ENCODE data around the gene MORF4L1.

Gene MORF4L1

GRCh38 chr15:78917888-78918287 lies 45.2 kb downstream of the MORF4L1 start:
- no peak overlapping the region for H2AK5ac ChIP-seq (ENCODE audit: low read length)
- no peak overlapping the region for H2BK12ac ChIP-seq (ENCODE audit: low read length)
- H2AFZ ChIP-seq (ENCODE audit: insufficient read depth, low read length, poor library complexity) = no peak overlapping the region
- H3K4me2 ChIP-seq (ENCODE audit: low read length) = no peak overlapping the region
- no peak overlapping the region for H3K4me3 ChIP-seq (ENCODE audit: low read depth, low read length)
- no peaks in the 10 kb centered on the region for H3K79me1 ChIP-seq (ENCODE audit: low read length)
- no peak overlapping the region for H2BK5ac ChIP-seq (ENCODE audit: low read depth, low read length, poor library complexity)
- no peak overlapping the region for H4K91ac ChIP-seq (ENCODE audit: low read depth, low read length)
- H3K4me1 ChIP-seq (ENCODE audit: control insufficient read depth in 1 of 2, insufficient read depth in 2 of 2, low read length in 2 of 2) = peaks cover 0 to 4% of the 10 kb centered on the region in 2 experiments
- H4K12ac ChIP-seq (ENCODE audit: low read depth, low read length) = no peak overlapping the region
- no peak overlapping the region for H2BK120ac ChIP-seq (ENCODE audit: insufficient read depth, low read length, poor library complexity)
- H3K36me3 ChIP-seq (ENCODE audit: control insufficient read depth in 1 of 2, insufficient read depth in 2 of 2, low read length in 2 of 2) = peaks cover 34 to 49% of the 10 kb centered on the region in 2 experiments
- H3K18ac ChIP-seq (ENCODE audit: low read length) = no peak overlapping the region
- no peak overlapping the region for H3K9ac ChIP-seq (ENCODE audit: low read length)
- no peak overlapping the region for H4K8ac ChIP-seq (ENCODE audit: low read depth, low read length)
- no peak overlapping the region for H3K27ac ChIP-seq (ENCODE audit: low read depth, low read length)
- no peaks in the 10 kb centered on the region for H3K9me3 ChIP-seq (ENCODE audit: insufficient read depth, low read depth, low read length)
- no peaks in the 10 kb centered on the region for H3K27me3 ChIP-seq (ENCODE audit: insufficient read depth, low read length)
- WGBS (ENCODE audit: extremely low coverage, insufficient coverage, insufficient read length) = no CpG with 5 or more reads among the region's 4 CpGs
- H3K79me2 ChIP-seq (ENCODE audit: control insufficient read depth, insufficient read depth, low read length, poor library complexity) = no peaks in the 10 kb centered on the region
- DNase-seq = no peak
- H3K14ac ChIP-seq (ENCODE audit: low read length) = no peak overlapping the region
- no peak overlapping the region for H3K4ac ChIP-seq (ENCODE audit: low read depth, low read length)
- H3K23ac ChIP-seq (ENCODE audit: low read length) = no peak overlapping the region

- WGBS (ENCODE audit: extremely low coverage, insufficient coverage, insufficient read length) = no CpG with 5 or more reads among the region's 6 CpGs
Observed at GRCh38 chr15:78921517-78921916, 48.8 kb downstream of the MORF4L1 start.

GRCh38 chr15:78921940-78922339 lies 49.2 kb downstream of the MORF4L1 start:
- no peak overlapping the region for H2BK5ac ChIP-seq (ENCODE audit: low read depth, low read length, poor library complexity)
- no peak overlapping the region for H4K91ac ChIP-seq (ENCODE audit: low read depth, low read length)
- no peak overlapping the region for H3K4me2 ChIP-seq (ENCODE audit: low read length)
- no peak overlapping the region for H2AK5ac ChIP-seq (ENCODE audit: low read length)
- no CpG with 5 or more reads among the region's 14 CpGs for WGBS (ENCODE audit: extremely low coverage, insufficient coverage, insufficient read length)
- no peak overlapping the region for H3K27ac ChIP-seq (ENCODE audit: low read depth, low read length)
- H2AFZ ChIP-seq (ENCODE audit: insufficient read depth, low read length, poor library complexity) = no peak overlapping the region
- H3K9ac ChIP-seq (ENCODE audit: low read length) = no peak overlapping the region
- no peak overlapping the region for H3K18ac ChIP-seq (ENCODE audit: low read length)
- no peaks in the 10 kb centered on the region for H3K27me3 ChIP-seq (ENCODE audit: insufficient read depth, low read length)
- no peaks in the 10 kb centered on the region for H3K79me1 ChIP-seq (ENCODE audit: low read length)
- DNase-seq = no peak
- H3K79me2 ChIP-seq (ENCODE audit: control insufficient read depth, insufficient read depth, low read length, poor library complexity) = no peaks in the 10 kb centered on the region
- no peak overlapping the region for H2BK120ac ChIP-seq (ENCODE audit: insufficient read depth, low read length, poor library complexity)
- peaks cover 1% of the 10 kb centered on the region for H3K9me3 ChIP-seq (ENCODE audit: insufficient read depth, low read depth, low read length)
- no peak overlapping the region for H2BK12ac ChIP-seq (ENCODE audit: low read length)
- no peak overlapping the region for H4K12ac ChIP-seq (ENCODE audit: low read depth, low read length)
- H3K36me3 ChIP-seq (ENCODE audit: control insufficient read depth in 1 of 2, insufficient read depth in 2 of 2, low read length in 2 of 2) = peaks cover 40 to 52% of the 10 kb centered on the region in 2 experiments
- H3K23ac ChIP-seq (ENCODE audit: low read length) = no peak overlapping the region
- no peak overlapping the region for H3K4ac ChIP-seq (ENCODE audit: low read depth, low read length)
- H3K14ac ChIP-seq (ENCODE audit: low read length) = no peak overlapping the region
- H3K4me3 ChIP-seq (ENCODE audit: low read depth, low read length) = no peak overlapping the region
- no peak overlapping the region for H4K8ac ChIP-seq (ENCODE audit: low read depth, low read length)
- peaks cover 0 to under 1% of the 10 kb centered on the region in 2 experiments for H3K4me1 ChIP-seq (ENCODE audit: control insufficient read depth in 1 of 2, insufficient read depth in 2 of 2, low read length in 2 of 2)

More at GRCh38 chr15:78921517-78921916, 48.8 kb downstream of the MORF4L1 start:
- no peak overlapping the region for H3K4ac ChIP-seq (ENCODE audit: low read depth, low read length)
- no peaks in the 10 kb centered on the region for H3K79me2 ChIP-seq (ENCODE audit: control insufficient read depth, insufficient read depth, low read length, poor library complexity)
- H3K27ac ChIP-seq (ENCODE audit: low read depth, low read length) = no peak overlapping the region
- peaks cover 40 to 48% of the 10 kb centered on the region in 2 experiments for H3K36me3 ChIP-seq (ENCODE audit: control insufficient read depth in 1 of 2, insufficient read depth in 2 of 2, low read length in 2 of 2)
- H3K27me3 ChIP-seq (ENCODE audit: insufficient read depth, low read length) = no peaks in the 10 kb centered on the region
- H4K12ac ChIP-seq (ENCODE audit: low read depth, low read length) = no peak overlapping the region
- H2BK5ac ChIP-seq (ENCODE audit: low read depth, low read length, poor library complexity) = no peak overlapping the region
- H3K18ac ChIP-seq (ENCODE audit: low read length) = no peak overlapping the region
- no peaks in the 10 kb centered on the region for H3K79me1 ChIP-seq (ENCODE audit: low read length)
- no peak overlapping the region for H3K4me2 ChIP-seq (ENCODE audit: low read length)
- DNase-seq = no peak
- H4K91ac ChIP-seq (ENCODE audit: low read depth, low read length) = no peak overlapping the region
- no peaks in the 10 kb centered on the region for H3K9me3 ChIP-seq (ENCODE audit: insufficient read depth, low read depth, low read length)
- no peak overlapping the region for H3K9ac ChIP-seq (ENCODE audit: low read length)
- no peak overlapping the region for H2AK5ac ChIP-seq (ENCODE audit: low read length)
- H4K8ac ChIP-seq (ENCODE audit: low read depth, low read length) = no peak overlapping the region
- H2BK120ac ChIP-seq (ENCODE audit: insufficient read depth, low read length, poor library complexity) = no peak overlapping the region
- H3K4me1 ChIP-seq (ENCODE audit: control insufficient read depth in 1 of 2, insufficient read depth in 2 of 2, low read length in 2 of 2) = peaks cover 0 to 4% of the 10 kb centered on the region in 2 experiments
- no peak overlapping the region for H2AFZ ChIP-seq (ENCODE audit: insufficient read depth, low read length, poor library complexity)
- no peak overlapping the region for H3K23ac ChIP-seq (ENCODE audit: low read length)
- H3K4me3 ChIP-seq (ENCODE audit: low read depth, low read length) = no peak overlapping the region
- no peak overlapping the region for H3K14ac ChIP-seq (ENCODE audit: low read length)
- no peak overlapping the region for H2BK12ac ChIP-seq (ENCODE audit: low read length)

DNA sequence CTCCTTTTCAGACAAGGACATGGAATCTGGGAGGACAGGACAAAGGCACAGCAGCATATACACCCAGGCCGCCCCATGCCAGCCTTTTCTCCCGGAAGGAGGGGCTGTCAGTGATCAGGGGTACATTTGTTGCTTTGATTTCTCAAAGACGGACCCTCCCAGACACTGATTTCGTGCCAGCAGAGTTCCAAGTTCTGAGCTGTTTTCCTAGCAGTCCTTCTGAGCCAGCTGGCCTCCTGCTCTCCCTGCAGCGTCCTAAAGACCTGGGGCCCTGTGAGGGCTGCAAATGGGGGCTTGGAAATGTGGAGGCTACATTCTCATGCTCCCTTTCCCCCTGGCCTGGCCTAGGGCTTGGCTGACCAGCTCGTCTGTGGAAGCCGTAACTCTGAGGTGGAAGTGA lies 49.8 kb downstream of the MORF4L1 start:
- no peak overlapping the region for H3K9ac ChIP-seq (ENCODE audit: low read length)
- no peak overlapping the region for H2AFZ ChIP-seq (ENCODE audit: insufficient read depth, low read length, poor library complexity)
- no peak overlapping the region for H2BK5ac ChIP-seq (ENCODE audit: low read depth, low read length, poor library complexity)
- H3K4me2 ChIP-seq (ENCODE audit: low read length) = no peak overlapping the region
- no peak overlapping the region for H4K8ac ChIP-seq (ENCODE audit: low read depth, low read length)
- H3K4me1 ChIP-seq (ENCODE audit: control insufficient read depth in 1 of 2, insufficient read depth in 2 of 2, low read length in 2 of 2) = no peaks in the 10 kb centered on the region
- peaks cover 1% of the 10 kb centered on the region for H3K9me3 ChIP-seq (ENCODE audit: insufficient read depth, low read depth, low read length)
- H3K18ac ChIP-seq (ENCODE audit: low read length) = no peak overlapping the region
- no peak overlapping the region for H3K14ac ChIP-seq (ENCODE audit: low read length)
- H3K4ac ChIP-seq (ENCODE audit: low read depth, low read length) = no peak overlapping the region
- H2BK120ac ChIP-seq (ENCODE audit: insufficient read depth, low read length, poor library complexity) = no peak overlapping the region
- no peaks in the 10 kb centered on the region for H3K27me3 ChIP-seq (ENCODE audit: insufficient read depth, low read length)
- WGBS (ENCODE audit: extremely low coverage, insufficient coverage, insufficient read length) = no CpG with 5 or more reads among the region's 7 CpGs
- no peak for DNase-seq
- no peak overlapping the region for H3K27ac ChIP-seq (ENCODE audit: low read depth, low read length)
- H3K79me2 ChIP-seq (ENCODE audit: control insufficient read depth, insufficient read depth, low read length, poor library complexity) = no peaks in the 10 kb centered on the region
- H4K91ac ChIP-seq (ENCODE audit: low read depth, low read length) = no peak overlapping the region
- no peak overlapping the region for H2AK5ac ChIP-seq (ENCODE audit: low read length)
- H3K36me3 ChIP-seq (ENCODE audit: control insufficient read depth in 1 of 2, insufficient read depth in 2 of 2, low read length in 2 of 2) = peaks cover 41 to 57% of the 10 kb centered on the region in 2 experiments
- no peak overlapping the region for H4K12ac ChIP-seq (ENCODE audit: low read depth, low read length)
- H2BK12ac ChIP-seq (ENCODE audit: low read length) = no peak overlapping the region
- H3K23ac ChIP-seq (ENCODE audit: low read length) = no peak overlapping the region
- H3K79me1 ChIP-seq (ENCODE audit: low read length) = no peaks in the 10 kb centered on the region
- H3K4me3 ChIP-seq (ENCODE audit: low read depth, low read length) = no peak overlapping the region
